ENCODE data around the gene PLXNA1.

DNA sequence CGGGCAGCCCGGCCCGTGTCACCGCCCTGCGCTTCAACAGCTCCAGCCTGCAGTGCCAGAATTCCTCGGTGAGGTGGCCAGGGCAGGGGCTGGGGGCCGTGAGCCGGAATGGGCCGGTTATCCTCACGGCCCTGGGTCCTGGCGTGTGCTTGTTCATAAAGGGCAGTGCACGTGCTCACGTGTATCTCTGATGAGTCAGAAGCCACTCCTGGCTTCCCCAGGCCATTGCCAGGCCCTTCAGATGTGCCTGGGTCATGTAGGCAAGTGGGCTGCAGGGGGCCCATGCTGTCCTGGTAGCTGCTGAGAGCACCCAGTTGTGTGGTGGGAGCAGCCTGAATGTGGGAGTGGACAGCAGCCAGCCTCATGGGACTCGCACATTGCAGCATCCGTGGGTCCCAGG is 29.2 kb downstream of the PLXNA1 start:
- TF ChIP-seq, protein P1, sequence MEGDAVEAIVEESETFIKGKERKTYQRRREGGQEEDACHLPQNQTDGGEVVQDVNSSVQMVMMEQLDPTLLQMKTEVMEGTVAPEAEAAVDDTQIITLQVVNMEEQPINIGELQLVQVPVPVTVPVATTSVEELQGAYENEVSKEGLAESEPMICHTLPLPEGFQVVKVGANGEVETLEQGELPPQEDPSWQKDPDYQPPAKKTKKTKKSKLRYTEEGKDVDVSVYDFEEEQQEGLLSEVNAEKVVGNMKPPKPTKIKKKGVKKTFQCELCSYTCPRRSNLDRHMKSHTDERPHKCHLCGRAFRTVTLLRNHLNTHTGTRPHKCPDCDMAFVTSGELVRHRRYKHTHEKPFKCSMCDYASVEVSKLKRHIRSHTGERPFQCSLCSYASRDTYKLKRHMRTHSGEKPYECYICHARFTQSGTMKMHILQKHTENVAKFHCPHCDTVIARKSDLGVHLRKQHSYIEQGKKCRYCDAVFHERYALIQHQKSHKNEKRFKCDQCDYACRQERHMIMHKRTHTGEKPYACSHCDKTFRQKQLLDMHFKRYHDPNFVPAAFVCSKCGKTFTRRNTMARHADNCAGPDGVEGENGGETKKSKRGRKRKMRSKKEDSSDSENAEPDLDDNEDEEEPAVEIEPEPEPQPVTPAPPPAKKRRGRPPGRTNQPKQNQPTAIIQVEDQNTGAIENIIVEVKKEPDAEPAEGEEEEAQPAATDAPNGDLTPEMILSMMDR (IDR thresholded peaks at IDR 0.05; ENCODE audit: poor library complexity): no peak
- no peak for TF ChIP-seq EZH2phosphoT487 (IDR thresholded peaks at IDR 0.05; ENCODE audit: low read depth, severe bottlenecking, unreplicated experiment)
